ENCODE data around the gene LY6G6F. TPM values are rescaled to one million over a fixed set of nuclear protein-coding genes. Genes with fewer than 3 reads are reported as not detected.

LY6G6F gene
- total RNA-seq, 3 donors from 2014 or later, result not detected

DNA sequence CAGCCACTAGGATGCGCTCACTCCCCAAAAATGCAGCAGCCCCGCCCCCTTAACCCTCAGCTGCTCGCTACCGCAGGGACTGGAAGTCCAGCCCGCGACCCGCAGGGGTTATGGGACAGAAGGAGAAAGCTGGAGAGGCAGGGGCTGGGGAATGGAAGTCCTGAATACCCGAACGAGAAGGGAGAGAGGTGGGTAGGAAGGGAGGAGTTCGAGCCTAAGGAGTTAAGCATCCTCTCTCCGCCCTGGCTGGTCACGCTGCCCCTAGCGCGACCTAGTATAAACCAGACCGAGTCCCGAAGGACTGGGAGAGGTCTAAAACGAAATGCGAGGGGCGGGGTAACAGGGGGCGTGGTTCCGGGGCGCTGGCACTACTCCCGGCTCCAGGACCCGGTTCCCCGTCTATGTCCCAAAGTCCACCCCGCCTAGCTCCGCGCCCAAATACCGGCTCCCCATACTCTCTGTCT is 22.9 kb downstream of the LY6G6F start:
- TF ChIP-seq POLR2AphosphoS5 (IDR thresholded peaks at IDR 0.05) (peak; percentile 89 to 90 (median 89)), POLR2A (IDR thresholded peaks at IDR 0.05) (peak; percentile 28)
- TF ChIP-seq, protein P1, sequence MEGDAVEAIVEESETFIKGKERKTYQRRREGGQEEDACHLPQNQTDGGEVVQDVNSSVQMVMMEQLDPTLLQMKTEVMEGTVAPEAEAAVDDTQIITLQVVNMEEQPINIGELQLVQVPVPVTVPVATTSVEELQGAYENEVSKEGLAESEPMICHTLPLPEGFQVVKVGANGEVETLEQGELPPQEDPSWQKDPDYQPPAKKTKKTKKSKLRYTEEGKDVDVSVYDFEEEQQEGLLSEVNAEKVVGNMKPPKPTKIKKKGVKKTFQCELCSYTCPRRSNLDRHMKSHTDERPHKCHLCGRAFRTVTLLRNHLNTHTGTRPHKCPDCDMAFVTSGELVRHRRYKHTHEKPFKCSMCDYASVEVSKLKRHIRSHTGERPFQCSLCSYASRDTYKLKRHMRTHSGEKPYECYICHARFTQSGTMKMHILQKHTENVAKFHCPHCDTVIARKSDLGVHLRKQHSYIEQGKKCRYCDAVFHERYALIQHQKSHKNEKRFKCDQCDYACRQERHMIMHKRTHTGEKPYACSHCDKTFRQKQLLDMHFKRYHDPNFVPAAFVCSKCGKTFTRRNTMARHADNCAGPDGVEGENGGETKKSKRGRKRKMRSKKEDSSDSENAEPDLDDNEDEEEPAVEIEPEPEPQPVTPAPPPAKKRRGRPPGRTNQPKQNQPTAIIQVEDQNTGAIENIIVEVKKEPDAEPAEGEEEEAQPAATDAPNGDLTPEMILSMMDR (IDR thresholded peaks at IDR 0.05), result peak; percentile 60 to 82 (median 65)
- peaks cover 6 to 11% of the 10 kb centered on the region in 2 donors for H3K4me1 ChIP-seq
- peak; percentile 91 to 95 for DNase-seq (ENCODE audit: low spot score in 2 of 2)
- intact Hi-C loops (cut with DNase I; ENCODE audit: low total_unique reads), result loop anchor here (5.0 kb wide), 1 partner anchor 103 kb away; no protein-coding TSS in a partner anchor
- no peaks in the 10 kb centered on the region for H3K27me3 ChIP-seq
- peak overlapping the region; percentile 97 to 98 for H3K27ac ChIP-seq
- H3K36me3 ChIP-seq, result peaks cover 6% of the 10 kb centered on the region
- peak overlapping the region; percentile 82 to 92 (median 88) for H3K4me3 ChIP-seq
- H3K9me3 ChIP-seq, result no peaks in the 10 kb centered on the region

- intact Hi-C loops (cut with DNase I; ENCODE audit: low total_unique reads), result loop anchor here (5.0 kb wide), 1 partner anchor 102 kb away; no protein-coding TSS in a partner anchor
- H3K27ac ChIP-seq, result peak overlapping the region; percentile 97 to 98
- no peaks in the 10 kb centered on the region for H3K9me3 ChIP-seq
- peaks cover 9 to 11% of the 10 kb centered on the region in 2 donors for H3K4me1 ChIP-seq
- DNase-seq (ENCODE audit: low spot score in 2 of 2), result peak; percentile 73 to 82
- H3K36me3 ChIP-seq, result peaks cover 6% of the 10 kb centered on the region
- TF ChIP-seq, protein P1 (IDR thresholded peaks at IDR 0.05), result no peak
- TF ChIP-seq POLR2A (IDR thresholded peaks at IDR 0.05) (peak; percentile 32), POLR2AphosphoS5 (IDR thresholded peaks at IDR 0.05) (peak in 1 of 3 donors; percentile 22)
- H3K27me3 ChIP-seq, result no peaks in the 10 kb centered on the region
- peak overlapping the region; percentile 82 to 92 (median 88) for H3K4me3 ChIP-seq
Observed at GRCh38 chr6:31729979-31730630, 23.4 kb downstream of the LY6G6F start.

DNA sequence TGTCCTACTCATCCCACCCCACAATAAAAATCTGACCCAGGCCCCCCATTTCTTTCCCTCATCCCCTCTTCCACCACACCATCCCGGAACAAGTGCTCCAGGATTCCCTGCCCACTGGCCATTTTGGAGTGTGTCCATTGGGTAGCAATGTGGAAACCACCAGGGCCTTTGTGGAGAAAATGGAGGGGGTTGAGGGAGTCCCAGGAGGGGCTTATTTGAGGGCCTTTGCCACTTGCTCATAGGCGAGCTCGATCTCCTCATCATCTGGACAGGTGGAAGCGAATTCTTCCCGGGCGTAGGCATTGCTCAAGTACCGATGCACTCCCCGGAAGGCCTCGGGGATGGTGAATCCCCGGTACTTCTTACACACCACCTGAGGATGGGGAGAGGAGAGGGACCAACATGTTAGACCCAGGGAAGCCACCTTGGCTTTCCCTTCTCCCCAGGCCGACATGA is 24.0 kb downstream of the LY6G6F start:
- Histone ChIP-seq H3K27me3 (no peaks in the 10 kb centered on the region), H3K9me3 (no peaks in the 10 kb centered on the region), H3K27ac (peak overlapping the region; percentile 97 to 98), H3K36me3 (peaks cover 6% of the 10 kb centered on the region), H3K4me1 (peaks cover 9 to 11% of the 10 kb centered on the region in 2 donors), H3K4me3 (peak overlapping the region in 2 of 3 donors; percentile 82 to 92)
- TF ChIP-seq, protein P1 (IDR thresholded peaks at IDR 0.05), result no peak
- DNase-seq (ENCODE audit: low spot score in 2 of 2), result no peak
- intact Hi-C loops (cut with DNase I; ENCODE audit: low total_unique reads), result no loop called here

- intact Hi-C loops (cut with DNase I; ENCODE audit: low total_unique reads), result no loop called here
- Histone ChIP-seq H3K36me3 (peaks cover 3% of the 10 kb centered on the region), H3K27ac (no peak overlapping the region), H3K4me1 (peaks cover 11 to 14% of the 10 kb centered on the region in 2 donors), H3K4me3 (no peak overlapping the region), H3K9me3 (no peaks in the 10 kb centered on the region), H3K27me3 (no peaks in the 10 kb centered on the region)
- DNase-seq (ENCODE audit: low spot score in 2 of 2), result no peak
- TF ChIP-seq, protein P1 (IDR thresholded peaks at IDR 0.05), result no peak
- TF ChIP-seq POLR2A (IDR thresholded peaks at IDR 0.05) (no peak), POLR2AphosphoS5 (IDR thresholded peaks at IDR 0.05) (no peak)
Observed at GRCh38 chr6:31732029-31732428, 25.4 kb downstream of the LY6G6F start.

GRCh38 chr6:31733734-31734133 is 27.1 kb downstream of the LY6G6F start:
- Histone ChIP-seq H3K4me1 (peaks cover 14 to 28% of the 10 kb centered on the region in 2 donors), H3K36me3 (no peaks in the 10 kb centered on the region), H3K4me3 (peak overlapping the region in 1 of 3 donors; percentile 75), H3K27me3 (no peaks in the 10 kb centered on the region), H3K27ac (peak overlapping the region; percentile 95 to 96), H3K9me3 (no peaks in the 10 kb centered on the region)
- no peak for DNase-seq (ENCODE audit: low spot score in 2 of 2)
- TF ChIP-seq, protein P1 (IDR thresholded peaks at IDR 0.05), result no peak
- TF ChIP-seq POLR2A (IDR thresholded peaks at IDR 0.05) (no peak), POLR2AphosphoS5 (IDR thresholded peaks at IDR 0.05) (no peak)
- intact Hi-C loops (cut with DNase I; ENCODE audit: low total_unique reads), result no loop called here

Measured in breast epithelium (tissue), 4 donors.